ENCODE results near the gene GLYR1.

DNA sequence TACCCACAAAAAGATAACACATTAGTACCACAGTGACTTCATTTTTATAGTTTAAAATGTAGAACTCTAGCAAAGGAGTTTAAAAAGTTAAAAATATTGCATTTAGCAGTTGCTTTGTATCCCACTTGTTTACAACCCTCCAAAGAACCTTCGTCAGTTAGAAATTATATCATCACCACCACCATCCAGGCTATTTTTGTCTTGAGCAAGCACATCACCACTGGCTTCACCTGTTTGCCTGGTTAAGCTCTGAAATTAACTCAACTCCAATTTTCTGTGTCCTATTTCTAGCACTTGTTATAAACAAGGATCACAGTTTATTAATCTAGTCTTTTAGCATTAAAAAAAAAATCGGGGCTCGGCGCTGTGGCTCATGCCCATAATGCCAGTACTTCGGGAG, 6.1 kb downstream of the GLYR1 start:
- TF ChIP-seq, protein P1, sequence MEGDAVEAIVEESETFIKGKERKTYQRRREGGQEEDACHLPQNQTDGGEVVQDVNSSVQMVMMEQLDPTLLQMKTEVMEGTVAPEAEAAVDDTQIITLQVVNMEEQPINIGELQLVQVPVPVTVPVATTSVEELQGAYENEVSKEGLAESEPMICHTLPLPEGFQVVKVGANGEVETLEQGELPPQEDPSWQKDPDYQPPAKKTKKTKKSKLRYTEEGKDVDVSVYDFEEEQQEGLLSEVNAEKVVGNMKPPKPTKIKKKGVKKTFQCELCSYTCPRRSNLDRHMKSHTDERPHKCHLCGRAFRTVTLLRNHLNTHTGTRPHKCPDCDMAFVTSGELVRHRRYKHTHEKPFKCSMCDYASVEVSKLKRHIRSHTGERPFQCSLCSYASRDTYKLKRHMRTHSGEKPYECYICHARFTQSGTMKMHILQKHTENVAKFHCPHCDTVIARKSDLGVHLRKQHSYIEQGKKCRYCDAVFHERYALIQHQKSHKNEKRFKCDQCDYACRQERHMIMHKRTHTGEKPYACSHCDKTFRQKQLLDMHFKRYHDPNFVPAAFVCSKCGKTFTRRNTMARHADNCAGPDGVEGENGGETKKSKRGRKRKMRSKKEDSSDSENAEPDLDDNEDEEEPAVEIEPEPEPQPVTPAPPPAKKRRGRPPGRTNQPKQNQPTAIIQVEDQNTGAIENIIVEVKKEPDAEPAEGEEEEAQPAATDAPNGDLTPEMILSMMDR (IDR thresholded peaks at IDR 0.05; ENCODE audit: low read length): no peak
- TF ChIP-seq EZH2 (optimal IDR thresholded peaks at IDR 0.05; ENCODE audit: low read depth, low read length) (no peak), EZH2phosphoT487 (IDR thresholded peaks at IDR 0.05; ENCODE audit: low read length) (no peak)

Data from MM.1S (cell line).